ENCODE data around the gene BTBD1. TPM values are rescaled to one million over a fixed set of nuclear protein-coding genes. Genes with fewer than 3 reads are reported as not detected.
"Not testable (repeated sequence)": the region's sequence is repeated elsewhere in the genome, so short reads cannot be mapped to it uniquely, and the experiment has no call there.

BTBD1 gene
- total and polyA plus RNA-seq, 2 donors (not counting 3 experiments of a cell fraction or from before 2014, with no cell fraction given), result 30.8 to 58.0 TPM

DNA sequence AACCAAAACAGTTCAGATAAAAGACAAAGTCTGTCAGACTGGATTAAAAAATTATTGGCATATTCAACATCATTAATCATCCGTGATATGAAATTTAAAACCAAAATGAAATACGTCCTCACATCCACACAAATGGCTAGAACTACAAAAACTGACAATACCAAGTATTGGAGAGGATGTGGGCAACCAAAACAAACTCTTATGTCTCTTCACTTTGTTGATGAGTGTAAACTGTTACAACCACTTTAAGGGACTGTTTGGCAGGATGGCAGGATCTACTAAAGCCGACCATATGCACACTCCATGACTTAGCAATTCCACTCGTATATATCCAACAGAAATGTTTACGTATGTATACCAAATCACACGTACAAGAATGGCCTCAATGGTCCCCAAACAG is 30.8 kb downstream of the BTBD1 start:
- intact Hi-C loops (cut with micrococcal nuclease), result no loop called here
- H3K4me2 ChIP-seq (ENCODE audit: insufficient read depth, low read length), result no peak overlapping the region
- BruUV-seq (replicated peaks), result no TSS peak

GRCh38 chr15:83031234-83031633 is 35.8 kb downstream of the BTBD1 start:
- H2AFZ ChIP-seq (ENCODE audit: low read depth, low read length); H3K4me2 ChIP-seq (ENCODE audit: insufficient read depth, low read length); H3K27ac ChIP-seq (ENCODE audit: insufficient read depth, low read depth, low read length); H3K4me3 ChIP-seq (replicated peaks in 1 of 3; ENCODE audit: insufficient read depth in 1 of 3, low read depth in 1 of 3, low read length in 3 of 3); H3K9me3 ChIP-seq (replicated peaks; ENCODE audit: control insufficient read depth, insufficient read depth, low read length); POLR2A ChIA-PET; FAIRE-seq; dilution Hi-C loops (cut with MboI; ENCODE audit: extremely low pct_ligation_motif_present, low sequenced_read_pairs); H3K36me3 ChIP-seq (ENCODE audit: control insufficient read depth in 2 of 2, extremely low read depth in 1 of 2, insufficient read depth in 2 of 2, low read length in 2 of 2); H3K9me1 ChIP-seq (replicated peaks; ENCODE audit: control insufficient read depth, extremely low read depth, insufficient read depth, low read length); H3K9ac ChIP-seq (replicated peaks; ENCODE audit: extremely low read depth, insufficient read depth, low read length); intact Hi-C loops (cut with micrococcal nuclease); DNase-seq (ENCODE audit: low read depth, low spot score); BruUV-seq (replicated peaks); H3K27me3 ChIP-seq (ENCODE audit: control insufficient read depth in 2 of 2, insufficient read depth in 2 of 2, low read length in 2 of 2); H4K20me1 ChIP-seq (replicated peaks; ENCODE audit: control insufficient read depth, extremely low read depth, insufficient read depth, low read length); H3K4me1 ChIP-seq (ENCODE audit: control insufficient read depth, extremely low read depth, insufficient read depth, low read length): not testable (repeated sequence)
- CTCF ChIA-PET, result interaction anchor here (0.7 kb wide), 1 partner anchor 20 kb away, joined by 3 read pairs; the partner anchor contains the start of gene C15orf40
- H3K79me2 ChIP-seq (ENCODE audit: control insufficient read depth, insufficient read depth, low read length), result peaks cover 57% of the 10 kb centered on the region

More for the DNA sequence above, 30.8 kb downstream of the BTBD1 start:
- no peak overlapping the region for H2AFZ ChIP-seq (ENCODE audit: low read depth, low read length)
- TF ChIP-seq JUN (IDR thresholded peaks at IDR 0.05; ENCODE audit: borderline replicate concordance, insufficient read depth, insufficient read length, low read depth), result no peak
- H3K4me1 ChIP-seq (ENCODE audit: control insufficient read depth, extremely low read depth, insufficient read depth, low read length), result no peaks in the 10 kb centered on the region
- ChIA-PET CTCF (no interaction called here), POLR2A (no interaction called here)
- H3K9me3 ChIP-seq (replicated peaks; ENCODE audit: control insufficient read depth, insufficient read depth, low read length), result no peaks in the 10 kb centered on the region
- no peak overlapping the region for H3K27ac ChIP-seq (ENCODE audit: insufficient read depth, low read depth, low read length)
- dilution Hi-C loops (cut with MboI; ENCODE audit: extremely low pct_ligation_motif_present, low sequenced_read_pairs), result no loop called here
- H3K9me1 ChIP-seq (replicated peaks; ENCODE audit: control insufficient read depth, extremely low read depth, insufficient read depth, low read length), result no peaks in the 10 kb centered on the region
- no peak overlapping the region for H3K4me3 ChIP-seq (replicated peaks in 1 of 3; ENCODE audit: insufficient read depth in 1 of 3, low read depth in 1 of 3, low read length in 3 of 3)
- DNase-seq (ENCODE audit: low read depth, low spot score), result no peak
- H3K36me3 ChIP-seq (ENCODE audit: control insufficient read depth in 2 of 2, extremely low read depth in 1 of 2, insufficient read depth in 2 of 2, low read length in 2 of 2), result peaks cover 2 to 3% of the 10 kb centered on the region in 2 experiments
- H3K27me3 ChIP-seq (ENCODE audit: control insufficient read depth in 2 of 2, insufficient read depth in 2 of 2, low read length in 2 of 2), result no peaks in the 10 kb centered on the region
- no peak for FAIRE-seq
- H3K79me2 ChIP-seq (ENCODE audit: control insufficient read depth, insufficient read depth, low read length), result peaks cover 84% of the 10 kb centered on the region
- H4K20me1 ChIP-seq (replicated peaks; ENCODE audit: control insufficient read depth, extremely low read depth, insufficient read depth, low read length), result peaks cover 5% of the 10 kb centered on the region
- H3K9ac ChIP-seq (replicated peaks; ENCODE audit: extremely low read depth, insufficient read depth, low read length), result no peak overlapping the region
